ENCODE data around the gene KCNK7. TPM values are rescaled to one million over a fixed set of nuclear protein-coding genes. Genes with fewer than 3 reads are reported as not detected.

KCNK7 gene
- total and polyA plus RNA-seq, 4 donors = 0.46 to 2.8 (median 1.3) TPM

DNA sequence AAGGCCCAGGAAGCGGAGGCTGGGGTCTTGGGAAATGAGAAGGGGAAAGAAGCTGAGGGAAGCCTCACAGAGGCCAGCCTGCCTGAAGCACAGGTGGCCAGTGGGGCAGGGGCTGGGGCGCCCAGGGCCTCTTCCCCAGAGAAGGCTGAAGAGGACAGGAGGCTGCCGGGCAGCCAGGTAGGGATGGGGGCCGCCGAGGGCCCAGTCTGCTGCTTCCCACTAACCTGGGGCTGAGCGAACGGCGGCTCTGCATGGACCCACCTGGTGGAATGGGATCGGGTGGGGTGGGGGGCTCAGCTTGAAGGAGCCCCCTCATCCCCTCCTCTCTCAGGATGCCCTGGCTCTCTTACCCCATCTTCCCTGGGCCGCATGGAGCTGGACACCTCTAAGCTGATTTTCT, 12.0 kb downstream of the KCNK7 start:
- no peak for DNase-seq
- peaks cover 0 to 3% (median 0%) of the 10 kb centered on the region in 4 donors for H3K9me3 ChIP-seq (ENCODE audit: control insufficient read depth in 4 of 4, insufficient read depth in 3 of 4, low read length in 3 of 4)

DNA sequence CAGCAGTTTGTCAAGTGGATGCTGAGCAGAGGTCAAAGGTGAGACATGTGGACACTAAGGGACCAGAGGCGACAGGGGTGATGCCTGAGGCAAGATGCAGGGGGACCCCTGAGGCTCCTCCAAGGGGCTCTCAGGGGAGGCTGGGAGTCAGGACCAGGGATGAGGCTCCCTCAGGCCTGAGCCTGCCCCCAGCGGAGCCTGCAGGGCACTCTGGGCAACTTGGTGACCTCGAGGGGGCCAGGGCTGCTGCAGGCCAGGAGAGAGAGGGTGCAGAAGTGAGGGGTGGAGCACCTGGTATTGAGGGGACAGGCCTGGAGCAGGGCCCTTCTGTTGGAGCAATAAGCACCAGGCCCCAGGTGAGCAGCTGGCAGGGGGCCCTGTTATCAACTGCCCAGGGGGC, 13.7 kb downstream of the KCNK7 start:
- Histone ChIP-seq H3K9me3 (ENCODE audit: control insufficient read depth in 4 of 4, insufficient read depth in 3 of 4, low read length in 3 of 4) (peaks cover 0 to 3% (median 0%) of the 10 kb centered on the region in 4 donors), H3K27me3 (ENCODE audit: control insufficient read depth in 3 of 3, insufficient read depth in 3 of 3, low read length in 2 of 3) (peaks cover 0 to 15% (median 3%) of the 10 kb centered on the region in 3 donors), H3K9ac (ENCODE audit: insufficient read depth in 1 of 2, low read length in 2 of 2) (no peak overlapping the region), H3K27ac (ENCODE audit: low read depth in 1 of 2, low read length in 1 of 2) (peak overlapping the region in 1 of 2 donors; percentile 12), H3K4me3 (no peak overlapping the region), H3K4me1 (ENCODE audit: control insufficient read depth in 5 of 5, insufficient read depth in 5 of 5, low read length in 5 of 5) (peaks cover 0 to 15% (median 1%) of the 10 kb centered on the region in 5 donors), H3K36me3 (ENCODE audit: control insufficient read depth in 4 of 4, insufficient read depth in 4 of 4, low read length in 4 of 4) (peaks cover 0 to 54% (median 13%) of the 10 kb centered on the region in 4 donors)
- WGBS, 2 donors = 87 to 91% methylated on average over 3 of the region's 3 CpGs
- DNase-seq (no peak), ATAC-seq (ENCODE audit: insufficient read depth, low FRiP score) (no peak)
- TF ChIP-seq, protein P1, sequence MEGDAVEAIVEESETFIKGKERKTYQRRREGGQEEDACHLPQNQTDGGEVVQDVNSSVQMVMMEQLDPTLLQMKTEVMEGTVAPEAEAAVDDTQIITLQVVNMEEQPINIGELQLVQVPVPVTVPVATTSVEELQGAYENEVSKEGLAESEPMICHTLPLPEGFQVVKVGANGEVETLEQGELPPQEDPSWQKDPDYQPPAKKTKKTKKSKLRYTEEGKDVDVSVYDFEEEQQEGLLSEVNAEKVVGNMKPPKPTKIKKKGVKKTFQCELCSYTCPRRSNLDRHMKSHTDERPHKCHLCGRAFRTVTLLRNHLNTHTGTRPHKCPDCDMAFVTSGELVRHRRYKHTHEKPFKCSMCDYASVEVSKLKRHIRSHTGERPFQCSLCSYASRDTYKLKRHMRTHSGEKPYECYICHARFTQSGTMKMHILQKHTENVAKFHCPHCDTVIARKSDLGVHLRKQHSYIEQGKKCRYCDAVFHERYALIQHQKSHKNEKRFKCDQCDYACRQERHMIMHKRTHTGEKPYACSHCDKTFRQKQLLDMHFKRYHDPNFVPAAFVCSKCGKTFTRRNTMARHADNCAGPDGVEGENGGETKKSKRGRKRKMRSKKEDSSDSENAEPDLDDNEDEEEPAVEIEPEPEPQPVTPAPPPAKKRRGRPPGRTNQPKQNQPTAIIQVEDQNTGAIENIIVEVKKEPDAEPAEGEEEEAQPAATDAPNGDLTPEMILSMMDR (IDR thresholded peaks at IDR 0.05; ENCODE audit: control extremely low read depth, extremely low read depth) = no peak

More for the DNA sequence above, 12.0 kb downstream of the KCNK7 start:
- Histone ChIP-seq H3K4me3 (no peak overlapping the region), H3K36me3 (ENCODE audit: control insufficient read depth in 4 of 4, insufficient read depth in 4 of 4, low read length in 4 of 4) (peaks cover 0 to 53% (median 15%) of the 10 kb centered on the region in 4 donors), H3K27ac (ENCODE audit: low read depth in 1 of 2, low read length in 1 of 2) (no peak overlapping the region), H3K9ac (ENCODE audit: insufficient read depth in 1 of 2, low read length in 2 of 2) (no peak overlapping the region), H3K4me1 (ENCODE audit: control insufficient read depth in 5 of 5, insufficient read depth in 5 of 5, low read length in 5 of 5) (peaks cover 0 to 4% (median 0%) of the 10 kb centered on the region in 5 donors), H3K27me3 (ENCODE audit: control insufficient read depth in 3 of 3, insufficient read depth in 3 of 3, low read length in 2 of 3) (peaks cover 0 to 15% (median 3%) of the 10 kb centered on the region in 3 donors)
- TF ChIP-seq, protein P1 (IDR thresholded peaks at IDR 0.05; ENCODE audit: control extremely low read depth, extremely low read depth) = no peak
- 83 to 96% methylated on average over 6 to 10 of the region's 10 CpGs for WGBS, 2 donors
- no peak for ATAC-seq (ENCODE audit: insufficient read depth, low FRiP score)

DNA sequence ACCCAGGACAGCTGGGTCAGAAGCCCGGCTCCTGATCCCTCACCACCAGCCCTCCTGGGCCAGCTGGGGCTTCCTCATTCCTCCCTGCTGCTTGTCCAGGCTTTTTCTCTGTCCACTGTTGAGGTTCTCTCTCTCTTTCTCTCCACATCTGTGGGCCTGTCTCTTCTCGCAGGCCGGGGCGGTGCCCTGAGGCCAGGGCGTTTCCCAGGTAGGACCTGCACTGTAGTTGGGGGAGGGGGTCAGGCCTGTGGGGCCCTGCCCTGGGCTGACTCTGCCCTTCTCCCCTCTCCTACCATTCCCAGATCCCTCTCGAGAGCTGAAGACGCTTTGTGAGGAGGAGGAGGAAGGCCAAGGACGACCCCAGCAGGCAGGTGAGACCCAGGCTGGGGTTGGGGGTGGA, 14.8 kb downstream of the KCNK7 start:
- peaks cover 0 to 48% (median 10%) of the 10 kb centered on the region in 4 donors for H3K36me3 ChIP-seq (ENCODE audit: control insufficient read depth in 4 of 4, insufficient read depth in 4 of 4, low read length in 4 of 4)
- ATAC-seq (ENCODE audit: insufficient read depth, low FRiP score) = no peak
- no peak overlapping the region for H3K27ac ChIP-seq (ENCODE audit: low read depth in 1 of 2, low read length in 1 of 2)
- peaks cover 0 to 23% (median 3%) of the 10 kb centered on the region in 5 donors for H3K4me1 ChIP-seq (ENCODE audit: control insufficient read depth in 5 of 5, insufficient read depth in 5 of 5, low read length in 5 of 5)
- WGBS, 2 donors = 94% methylated on average over 7 to 8 of the region's 8 CpGs
- H3K27me3 ChIP-seq (ENCODE audit: control insufficient read depth in 3 of 3, insufficient read depth in 3 of 3, low read length in 2 of 3) = peaks cover 0 to 15% (median 3%) of the 10 kb centered on the region in 3 donors
- H3K4me3 ChIP-seq = no peak overlapping the region
- DNase-seq = no peak
- TF ChIP-seq, protein P1 (IDR thresholded peaks at IDR 0.05; ENCODE audit: control extremely low read depth, extremely low read depth) = no peak
- no peak overlapping the region for H3K9ac ChIP-seq (ENCODE audit: insufficient read depth in 1 of 2, low read length in 2 of 2)
- peaks cover 0 to 3% (median 0%) of the 10 kb centered on the region in 4 donors for H3K9me3 ChIP-seq (ENCODE audit: control insufficient read depth in 4 of 4, insufficient read depth in 3 of 4, low read length in 3 of 4)
